ENCODE measurements around the gene SPOP. TPM values are rescaled to one million over a fixed set of nuclear protein-coding genes. Genes with fewer than 3 reads are reported as not detected.
A peak's percentile ranks its signal among the peaks of the same experiment; 100 is the strongest.

SPOP gene
- total and polyA plus RNA-seq, 2 of the 4 experiments (the other 2 are of a cell fraction) = 24.9 to 47.5 TPM

DNA sequence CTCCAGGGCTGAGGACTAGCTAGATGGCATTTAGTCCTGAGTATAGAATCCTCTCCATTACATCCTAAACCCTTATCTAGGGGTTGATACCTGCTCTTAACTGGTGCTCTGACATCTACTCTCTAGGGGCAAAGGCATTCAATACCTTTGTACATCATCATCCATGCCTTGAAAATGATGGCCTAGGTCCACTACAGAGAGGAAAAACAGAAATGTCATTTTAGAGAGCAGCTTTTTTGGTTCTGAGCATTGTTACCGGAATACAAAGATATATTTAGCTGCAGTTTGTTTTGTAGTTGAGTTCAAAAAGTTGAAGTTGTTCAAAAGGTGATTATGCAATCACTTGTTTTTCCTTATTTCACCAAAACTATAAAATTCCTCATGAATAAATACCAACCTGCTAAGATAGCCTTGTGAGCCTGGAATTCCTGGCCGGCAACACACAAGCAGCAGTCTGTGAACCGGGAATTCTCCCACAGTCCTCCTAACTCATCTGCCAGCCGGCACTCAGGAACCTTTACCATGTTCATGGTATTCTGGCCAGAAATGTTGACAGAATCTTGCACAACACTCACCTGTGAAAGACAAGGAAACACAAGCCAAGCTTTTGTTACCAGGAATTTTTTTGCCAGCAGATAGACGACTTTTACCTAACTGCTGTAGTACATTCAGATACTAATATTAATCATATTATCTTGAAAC lies 66.9 kb downstream of the SPOP start:
- no peak overlapping the region for H3K4ac ChIP-seq (ENCODE audit: low read depth, low read length)
- H4K20me1 ChIP-seq (ENCODE audit: insufficient read depth, low read length) = 0 out of 2 replicates have a peak, but pooled peaks cover 7% of the 10 kb centered on the region
- H2AK9ac ChIP-seq (replicated peaks; ENCODE audit: low read depth, low read length, poor library complexity) = no peak overlapping the region
- peaks cover 13 to 17% of the 10 kb centered on the region in 2 experiments for H3K79me1 ChIP-seq (ENCODE audit: low read depth in 1 of 2, low read length in 2 of 2)
- H2AK5ac ChIP-seq (ENCODE audit: low read depth, low read length) = no peak overlapping the region
- H4K5ac ChIP-seq (ENCODE audit: low read depth, low read length) = no peak overlapping the region
- WGBS, 2 experiments (ENCODE audit: extremely low coverage in 2 of 2, insufficient read length in 1 of 2) = 100% methylated on average over 1 of the region's 5 CpGs; no CpG with 5 or more reads in 1 of the 2 experiments
- H3K9ac ChIP-seq (ENCODE audit: low read depth, low read length) = no peak overlapping the region
- no peak overlapping the region for H2AFZ ChIP-seq (replicated peaks; ENCODE audit: low read length, poor library complexity)
- H2BK20ac ChIP-seq (ENCODE audit: low read depth, low read length) = no peak overlapping the region
- H2BK15ac ChIP-seq (ENCODE audit: low read depth, low read length) = no peak overlapping the region
- H3K9me1 ChIP-seq (ENCODE audit: insufficient read depth, low read length) = peaks cover 6% of the 10 kb centered on the region
- no peaks in the 10 kb centered on the region for H3K4me1 ChIP-seq (ENCODE audit: control insufficient read depth, insufficient read depth, low read length)
- H2BK5ac ChIP-seq (ENCODE audit: low read depth, low read length, poor library complexity, severe bottlenecking) = no peak overlapping the region
- DNase-seq (no peak), ATAC-seq (ENCODE audit: low read depth) (no peak)
- no peak overlapping the region for H3K14ac ChIP-seq (replicated peaks; ENCODE audit: low read depth, low read length)
- in situ Hi-C loops (cut with MboI; ENCODE audit: low sequenced_read_pairs) = no loop called here
- H3K18ac ChIP-seq (ENCODE audit: low read depth, low read length) = no peak overlapping the region
- TF ChIP-seq CEBPB (IDR thresholded peaks at IDR 0.05; ENCODE audit: low read depth, low read length) (peak; percentile 81), MXI1 (IDR thresholded peaks at IDR 0.05; ENCODE audit: borderline replicate concordance, low read depth, low read length) (no peak)
- H3K27ac ChIP-seq (ENCODE audit: insufficient read depth, low read length) = no peak overlapping the region
- H2BK120ac ChIP-seq (ENCODE audit: low read depth, low read length) = no peak overlapping the region
- H4K91ac ChIP-seq (ENCODE audit: insufficient read depth, low read depth, low read length) = no peak overlapping the region
- no peak overlapping the region for H3K23ac ChIP-seq (ENCODE audit: low read depth, low read length)
- no peaks in the 10 kb centered on the region for H3K9me3 ChIP-seq (ENCODE audit: control insufficient read depth, insufficient read depth, low read length)
- intact Hi-C loops (cut with micrococcal nuclease) = no loop called here
- no peak overlapping the region for H3K4me2 ChIP-seq (ENCODE audit: low read depth, low read length)
- no peak overlapping the region for H3K4me3 ChIP-seq (ENCODE audit: insufficient read depth, low read depth, low read length)
- peaks cover 21% of the 10 kb centered on the region for H3K36me3 ChIP-seq (ENCODE audit: control insufficient read depth, insufficient read depth, low read length)
- H4K8ac ChIP-seq (ENCODE audit: low read depth in 2 of 2, low read length in 2 of 2) = no peak overlapping the region
- POLR2A ChIA-PET (ENCODE audit: unreplicated experiment) = no interaction called here
- no peak overlapping the region for H3K56ac ChIP-seq (ENCODE audit: extremely low read depth, insufficient read depth, low read length)
- dilution Hi-C loops (cut with HindIII; ENCODE audit: low sequenced_read_pairs, unreplicated experiment) = no loop called here
- H3K27me3 ChIP-seq (ENCODE audit: control insufficient read depth, insufficient read depth, low read length) = no peaks in the 10 kb centered on the region
- no TSS peak for BruUV-seq (replicated peaks)
- CTCF ChIA-PET = no interaction called here
